Measurements from ENCODE around the gene SPCS1.

SPCS1 gene

GRCh38 chr3:52733256-52733891 is 27.5 kb downstream of the SPCS1 start:
- no peak for DNase-seq

- no peak for DNase-seq
Measured at GRCh38 chr3:52739730-52740129, 33.8 kb downstream of the SPCS1 start.

DNA sequence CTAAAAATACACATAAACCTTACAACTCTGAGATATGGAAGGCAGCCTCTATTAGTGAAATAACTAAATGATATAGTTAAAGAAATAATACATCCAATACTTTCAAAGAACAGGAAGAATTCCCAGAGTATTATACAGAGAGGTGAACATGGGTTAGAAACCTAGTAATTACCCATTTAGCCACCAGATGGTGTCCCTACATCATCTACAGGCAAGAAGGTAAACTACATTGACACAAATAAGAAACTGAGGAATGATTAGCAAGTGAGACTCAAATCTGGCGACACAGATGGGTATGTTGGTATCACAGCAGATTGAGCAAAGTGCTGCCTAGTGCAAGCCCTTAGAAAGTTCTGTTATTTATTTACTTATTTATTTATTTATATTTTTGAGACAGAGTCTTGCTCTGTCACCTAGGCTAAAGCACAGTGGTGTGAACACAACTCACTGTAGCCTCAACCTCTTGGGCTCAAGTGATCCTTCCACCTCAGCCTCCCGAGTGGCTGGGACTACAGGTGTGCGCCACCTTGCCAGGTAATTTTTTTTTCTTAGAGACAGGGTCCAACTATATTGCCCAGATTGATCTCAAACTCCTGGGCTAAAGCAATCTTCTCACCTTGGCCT is 36.6 kb downstream of the SPCS1 start:
- peak; percentile 31 for DNase-seq

DNA sequence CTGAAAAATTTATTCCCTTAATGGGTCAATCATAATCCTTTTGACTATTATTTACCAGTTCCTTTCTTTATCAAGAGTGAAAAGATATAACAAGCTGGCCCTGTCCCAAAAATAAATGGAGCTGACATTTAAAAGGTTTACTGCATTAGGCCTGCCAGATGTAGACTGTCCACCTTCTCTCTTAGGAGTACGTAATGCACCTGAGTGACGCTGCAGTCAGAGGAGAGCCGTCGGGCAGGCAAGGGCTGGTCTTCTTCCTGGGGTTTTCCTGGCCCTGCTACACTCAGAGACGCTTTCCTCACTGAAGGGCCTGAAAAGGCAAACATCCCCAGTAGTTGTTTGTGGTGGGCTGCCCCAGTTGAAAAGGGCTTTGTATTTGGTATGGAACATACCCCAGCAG is 37.2 kb downstream of the SPCS1 start:
- no peak for DNase-seq

GRCh38 chr3:52743721-52744120 is 37.8 kb downstream of the SPCS1 start:
- DNase-seq: no peak

DNA sequence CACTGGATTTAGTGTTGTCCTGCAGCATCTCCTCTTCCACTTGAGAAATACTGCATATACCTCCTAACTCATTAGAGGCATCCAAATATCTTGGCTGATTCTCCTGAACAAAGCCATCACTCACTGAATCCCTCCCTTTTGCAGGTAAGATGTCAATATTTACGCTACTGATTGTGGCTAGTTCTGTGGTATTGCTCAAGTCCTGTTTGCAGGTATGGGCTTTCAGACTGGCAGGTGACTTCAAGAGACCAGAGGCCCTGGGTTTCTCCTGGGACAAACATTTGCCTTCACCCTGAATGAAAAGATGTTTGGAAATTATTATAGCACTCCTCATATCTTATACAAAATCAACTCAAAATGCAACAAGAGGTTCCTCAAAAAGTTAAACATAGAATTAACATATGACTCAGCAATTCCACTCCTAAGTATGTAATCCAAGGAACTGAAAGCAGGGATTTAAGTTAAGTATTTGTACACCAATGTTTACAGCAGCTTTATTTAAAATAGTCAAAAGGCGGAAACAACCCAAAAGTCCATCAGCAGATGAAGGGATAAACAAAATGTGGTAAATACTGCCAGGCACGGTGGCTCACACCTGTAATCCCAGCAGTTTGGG is 46.2 kb downstream of the SPCS1 start:
- no peak for DNase-seq

DNA sequence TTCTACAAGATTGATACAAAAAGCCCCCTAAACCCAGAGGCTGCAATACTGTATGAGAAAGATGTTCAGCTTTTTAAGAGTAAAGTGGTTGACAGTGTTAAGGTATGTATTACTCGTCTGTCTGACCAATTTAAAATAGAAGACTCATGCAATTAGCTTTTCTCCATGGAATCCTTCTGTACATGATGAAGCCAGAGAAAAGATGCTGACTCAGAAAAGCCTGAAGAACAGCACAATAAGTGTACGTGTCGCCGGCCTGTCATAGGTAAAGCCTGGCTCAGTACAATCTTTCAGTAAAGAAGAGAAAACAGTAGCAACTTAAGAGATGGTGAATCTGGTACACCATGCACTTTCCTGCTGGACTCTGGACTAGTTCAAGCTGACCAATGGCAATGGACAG is 48.5 kb downstream of the SPCS1 start:
- no peak for DNase-seq

DNA sequence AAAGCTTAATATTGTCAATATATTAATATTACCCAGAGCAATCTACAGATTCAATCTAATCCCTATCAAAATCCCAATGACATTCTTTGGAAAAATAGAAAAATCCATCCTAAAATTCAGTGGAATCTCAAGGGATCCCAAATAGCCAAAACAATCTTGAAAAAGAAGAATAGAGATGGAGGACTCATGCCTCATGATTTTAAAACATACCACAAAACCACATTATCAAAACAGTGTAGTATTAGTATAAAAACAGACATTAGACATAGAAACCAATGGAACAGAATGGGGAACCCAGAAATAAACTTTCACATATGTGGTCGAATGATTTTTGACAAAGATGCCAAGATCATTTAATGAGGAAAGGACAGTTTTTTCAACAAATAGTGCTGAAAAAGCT is 50.2 kb downstream of the SPCS1 start:
- no peak for DNase-seq

All from NCI-H82 (cell line).